Sigmoid colon (tissue), 7 donors: ENCODE results near the gene DIPK1B. TPM values are rescaled to one million over a fixed set of nuclear protein-coding genes. Genes with fewer than 3 reads are reported as not detected.
"Not testable (repeated sequence)": the region's sequence is repeated elsewhere in the genome, so short reads cannot be mapped to it uniquely, and the experiment has no call there.

ENCODE experiments used
- DNase-seq: peaks from one replicate; pipeline ENCODE4 v3.0.0-alpha.2; 2019
- H3K27ac ChIP-seq, 4 donors: fragments of 200-600 bp; sonication (generic); one replicate each; pipeline ENCODE4 v1.5.1; 2016 to 2019; ENCODE audit warnings: mild to moderate bottlenecking in 1 of 4
- H3K27me3 ChIP-seq, 3 donors: fragments of 200-600 bp; sonication (generic); one replicate each; pipeline ENCODE4 v1.5.1; 2019; ENCODE audit warnings: mild to moderate bottlenecking in 1 of 3
- H3K36me3 ChIP-seq, 4 donors: fragments of 200-600 bp; sonication (generic); one replicate each; pipeline ENCODE4 v1.5.1; 2016 to 2019
- H3K4me1 ChIP-seq, 4 donors: fragments of 200-600 bp; sonication (generic); one replicate each; pipeline ENCODE4 v1.5.1; 2017 to 2019
- H3K4me3 ChIP-seq, 4 donors: fragments of 200-600 bp; sonication (generic); one replicate each; pipeline ENCODE4 v1.5.1; 2017 to 2019; ENCODE audit warnings: mild to moderate bottlenecking in 2 of 4, moderate library complexity in 1 of 4
- H3K9me3 ChIP-seq, 4 donors: fragments of 200-600 bp in 3 of 4; sonication (generic) in 3 of 4; one replicate each; pipeline versions ENCODE4 v1.5.1 to v1.6.1; 2013 to 2019
- EP300 ChIP-seq, 4 donors: sonication (generic); formaldehyde crosslinking; IDR thresholded peaks; one replicate each; pipeline ENCODE4 v1.6.1; 2017; ENCODE audit warnings: antibody characterized with exemption in 4 of 4
- POLR2A ChIP-seq, 2 donors: fragments of 450-650 bp; IDR thresholded peaks; one replicate each; pipeline ENCODE4 v1.6.1; 2016; ENCODE audit warnings: antibody characterized with exemption in 2 of 2, mild to moderate bottlenecking in 2 of 2, moderate library complexity in 2 of 2
- POLR2AphosphoS5 ChIP-seq, 4 donors: sonication (generic); formaldehyde crosslinking; IDR thresholded peaks; one replicate each; pipeline ENCODE4 v1.6.1; 2017; ENCODE audit warnings: antibody characterized with exemption in 4 of 4
- WGBS, 2 donors: extraction: QIAGEN DNeasy Blood & Tissue Kit; methylation state at CpG; one replicate each; pipeline ENCODE4 v1.1.7; 2013; 5-methylcytosine and 5-hydroxymethylcytosine counted together
- intact Hi-C: fragments of 100-400 bp; cut with DNase I; formaldehyde crosslinking; loops from one replicate; pipeline ENCODE4 v1.15.1; 2023
- polyA plus RNA-seq, 3 donors: library from polyadenylated mRNA; stranded (reverse); fragments of 200-250 nt; gene quantifications; one replicate each; pipeline ENCODE4 v1.2.3, GENCODE V29; 2013
- total RNA-seq, 4 donors: library from RNA; depleted of rRNA; stranded (reverse); fragments of >200 nt; gene quantifications; one replicate each; pipeline ENCODE4 v1.1.0, GENCODE V29; 2016
- TF ChIP-seq, protein P1 (sequence below), 4 experiments: fragments of 450-650 bp in 3 of 4; fragments of 200-600 bp in 1 of 4; IDR thresholded peaks; one replicate each; pipeline ENCODE4 v1.5.1; 2016 to 2019; ENCODE audit warnings: antibody characterized with exemption in 4 of 4, mild to moderate bottlenecking in 3 of 4, moderate library complexity in 2 of 4
- donor health status: healthy with polysubstance abuse.
- donor health status: Bipolar disorder and iron deficiency.
- donor health status: healthy.

Gene DIPK1B
- total and polyA plus RNA-seq, 7 donors: 0.23 to 18.3 (median 9.6) TPM

DNA sequence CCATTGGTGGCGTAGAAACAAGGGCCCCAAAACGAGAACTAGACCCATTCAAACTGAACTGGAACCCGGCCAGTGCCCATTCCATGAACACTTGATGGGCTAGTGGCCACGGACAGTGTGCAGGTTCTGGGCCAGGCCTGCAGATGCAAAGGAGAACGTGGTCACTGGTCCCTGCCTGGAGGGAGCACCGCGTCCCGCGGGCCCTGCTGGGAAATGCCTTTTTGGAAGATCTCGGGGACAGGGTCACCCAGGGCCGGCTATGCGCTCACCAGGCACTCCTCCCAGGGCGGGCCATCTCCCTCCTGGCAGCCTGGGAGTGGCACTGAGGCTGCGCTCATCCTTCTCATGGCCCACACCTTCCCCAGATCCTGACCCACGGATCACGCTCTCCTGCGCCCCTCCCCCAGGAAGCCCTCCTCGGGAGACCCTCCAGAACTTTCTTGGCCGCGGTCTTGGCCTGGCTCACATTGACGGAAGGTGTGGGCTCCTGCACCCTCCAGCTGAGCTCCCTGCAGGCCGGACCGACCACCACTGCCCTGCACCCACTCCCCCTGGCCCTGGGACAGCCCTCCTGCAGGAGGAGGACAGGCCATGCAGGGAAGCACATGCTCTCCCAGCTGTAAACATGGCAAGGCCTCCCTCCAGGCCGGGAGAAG lies 2.8 kb upstream of the DIPK1B start:
- H3K27ac ChIP-seq: peak overlapping the region in 1 of 4 donors; percentile 10
- H3K9me3 ChIP-seq: no peaks in the 10 kb centered on the region
- no peak for TF ChIP-seq POLR2AphosphoS5 (IDR thresholded peaks at IDR 0.05)
- no peak for TF ChIP-seq POLR2A (IDR thresholded peaks at IDR 0.05)
- TF ChIP-seq EP300 (IDR thresholded peaks at IDR 0.05): no peak
- TF ChIP-seq, protein P1, sequence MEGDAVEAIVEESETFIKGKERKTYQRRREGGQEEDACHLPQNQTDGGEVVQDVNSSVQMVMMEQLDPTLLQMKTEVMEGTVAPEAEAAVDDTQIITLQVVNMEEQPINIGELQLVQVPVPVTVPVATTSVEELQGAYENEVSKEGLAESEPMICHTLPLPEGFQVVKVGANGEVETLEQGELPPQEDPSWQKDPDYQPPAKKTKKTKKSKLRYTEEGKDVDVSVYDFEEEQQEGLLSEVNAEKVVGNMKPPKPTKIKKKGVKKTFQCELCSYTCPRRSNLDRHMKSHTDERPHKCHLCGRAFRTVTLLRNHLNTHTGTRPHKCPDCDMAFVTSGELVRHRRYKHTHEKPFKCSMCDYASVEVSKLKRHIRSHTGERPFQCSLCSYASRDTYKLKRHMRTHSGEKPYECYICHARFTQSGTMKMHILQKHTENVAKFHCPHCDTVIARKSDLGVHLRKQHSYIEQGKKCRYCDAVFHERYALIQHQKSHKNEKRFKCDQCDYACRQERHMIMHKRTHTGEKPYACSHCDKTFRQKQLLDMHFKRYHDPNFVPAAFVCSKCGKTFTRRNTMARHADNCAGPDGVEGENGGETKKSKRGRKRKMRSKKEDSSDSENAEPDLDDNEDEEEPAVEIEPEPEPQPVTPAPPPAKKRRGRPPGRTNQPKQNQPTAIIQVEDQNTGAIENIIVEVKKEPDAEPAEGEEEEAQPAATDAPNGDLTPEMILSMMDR (IDR thresholded peaks at IDR 0.05): no peak
- WGBS, 2 donors: 86 to 92% methylated on average over 24 of the region's 24 CpGs
- no peak overlapping the region for H3K4me3 ChIP-seq
- H3K4me1 ChIP-seq: peaks cover 0 to 23% (median 20%) of the 10 kb centered on the region in 4 donors
- intact Hi-C loops: no loop called here
- H3K27me3 ChIP-seq: peaks cover 0 to 20% (median 20%) of the 10 kb centered on the region in 3 donors
- no peaks in the 10 kb centered on the region for H3K36me3 ChIP-seq
- DNase-seq: no peak

DNA sequence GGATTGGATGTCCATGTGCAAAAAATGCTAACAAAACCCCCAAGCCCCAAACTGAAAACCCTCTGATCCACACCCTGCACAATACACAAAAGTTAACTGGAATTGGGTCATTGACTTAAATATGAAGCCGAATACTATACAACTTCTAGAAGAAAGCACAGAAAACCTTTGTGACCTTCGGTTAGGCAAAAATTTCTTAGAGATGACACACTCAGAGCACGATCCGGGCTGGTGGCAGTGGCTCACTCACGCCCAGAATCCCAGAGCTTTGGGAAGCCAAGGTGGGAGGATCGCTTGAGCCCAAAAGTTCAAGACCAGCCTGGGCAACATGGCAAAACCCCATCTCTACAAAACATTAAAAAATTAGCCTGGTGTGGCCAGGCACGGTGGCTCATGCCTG lies 1.8 kb upstream of the DIPK1B start:
- WGBS, 2 donors: 82 to 93% methylated on average over 7 of the region's 7 CpGs
- Histone ChIP-seq H3K9me3 (no peaks in the 10 kb centered on the region), H3K4me3 (no peak overlapping the region), H3K4me1 (peaks cover 0 to 23% (median 20%) of the 10 kb centered on the region in 4 donors), H3K27me3 (peaks cover 0 to 20% (median 20%) of the 10 kb centered on the region in 3 donors), H3K27ac (peak overlapping the region in 2 of 4 donors; percentile 21 to 33), H3K36me3 (no peaks in the 10 kb centered on the region)
- intact Hi-C loops: no loop called here
- no peak for DNase-seq
- TF ChIP-seq POLR2AphosphoS5 (IDR thresholded peaks at IDR 0.05) (no peak), EP300 (IDR thresholded peaks at IDR 0.05) (no peak), POLR2A (IDR thresholded peaks at IDR 0.05) (no peak)
- TF ChIP-seq, protein P1 (IDR thresholded peaks at IDR 0.05): no peak

- DNase-seq, H3K36me3 ChIP-seq, intact Hi-C loops, H3K9me3 ChIP-seq: not testable (repeated sequence)
- WGBS, 2 donors: 23 to 60% methylated on average over 4 of the region's 4 CpGs
- H3K27me3 ChIP-seq: peaks cover 0 to 20% (median 20%) of the 10 kb centered on the region in 3 donors
- peak overlapping the region in 1 of 4 donors; percentile 69 for H3K4me3 ChIP-seq
- H3K27ac ChIP-seq: peak overlapping the region in 2 of 4 donors; percentile 33 to 53
- peaks cover 0 to 23% (median 20%) of the 10 kb centered on the region in 4 donors for H3K4me1 ChIP-seq
These were observed 1.1 kb upstream of the DIPK1B start for GRCh38 chr9:136711219-136711648.

GRCh38 chr9:136712690-136713544 lies 545 bp downstream of the DIPK1B start:
- Histone ChIP-seq H3K9me3 (no peaks in the 10 kb centered on the region), H3K4me1 (peaks cover 0 to 23% (median 20%) of the 10 kb centered on the region in 4 donors), H3K4me3 (peak overlapping the region; percentile 51 to 70 (median 61)), H3K27me3 (peaks cover 0 to 20% (median 20%) of the 10 kb centered on the region in 3 donors), H3K36me3 (no peaks in the 10 kb centered on the region), H3K27ac (peak overlapping the region; percentile 66 to 76 (median 74))
- intact Hi-C loops: no loop called here
- TF ChIP-seq, protein P1 (IDR thresholded peaks at IDR 0.05): no peak
- TF ChIP-seq EP300 (IDR thresholded peaks at IDR 0.05) (no peak), POLR2A (IDR thresholded peaks at IDR 0.05) (no peak), POLR2AphosphoS5 (IDR thresholded peaks at IDR 0.05) (no peak)
- WGBS, 2 donors: 7 to 9% methylated on average over 56 of the region's 56 CpGs
- DNase-seq: no peak

DNA sequence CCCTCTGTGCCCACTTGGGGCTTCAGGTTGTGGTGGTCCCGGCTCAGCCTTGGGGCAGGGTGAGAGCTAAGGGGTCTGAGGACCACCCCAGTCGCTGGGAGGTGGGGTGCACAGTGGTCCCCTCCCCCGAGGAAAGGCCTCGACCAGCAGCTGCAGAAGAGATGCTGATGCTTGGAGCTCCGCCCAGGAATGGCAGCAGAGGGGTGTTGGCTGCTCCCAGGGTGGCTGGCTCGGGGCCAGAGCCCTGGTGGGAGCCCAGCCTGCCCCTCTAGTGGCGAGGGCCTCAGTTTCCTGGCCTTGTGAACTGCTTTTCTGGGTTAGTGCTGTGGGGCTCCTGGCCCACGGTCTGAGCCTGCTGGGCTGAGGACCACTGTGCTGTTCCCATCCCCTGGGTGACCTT lies 1.2 kb downstream of the DIPK1B start:
- TF ChIP-seq POLR2AphosphoS5 (IDR thresholded peaks at IDR 0.05) (no peak), EP300 (IDR thresholded peaks at IDR 0.05) (no peak), POLR2A (IDR thresholded peaks at IDR 0.05) (no peak)
- TF ChIP-seq, protein P1 (IDR thresholded peaks at IDR 0.05): no peak
- no peak for DNase-seq
- intact Hi-C loops: no loop called here
- H3K9me3 ChIP-seq: no peaks in the 10 kb centered on the region
- peaks cover 0 to 23% (median 20%) of the 10 kb centered on the region in 4 donors for H3K4me1 ChIP-seq
- H3K4me3 ChIP-seq: peak overlapping the region in 3 of 4 donors; percentile 51 to 70 (median 69)
- peaks cover 0 to 20% (median 20%) of the 10 kb centered on the region in 3 donors for H3K27me3 ChIP-seq
- 36 to 37% methylated on average over 8 of the region's 8 CpGs for WGBS, 2 donors
- H3K27ac ChIP-seq: peak overlapping the region; percentile 66 to 76 (median 74)
- H3K36me3 ChIP-seq: no peaks in the 10 kb centered on the region
